ENCODE results near the gene PTPRJ.

Gene PTPRJ

DNA sequence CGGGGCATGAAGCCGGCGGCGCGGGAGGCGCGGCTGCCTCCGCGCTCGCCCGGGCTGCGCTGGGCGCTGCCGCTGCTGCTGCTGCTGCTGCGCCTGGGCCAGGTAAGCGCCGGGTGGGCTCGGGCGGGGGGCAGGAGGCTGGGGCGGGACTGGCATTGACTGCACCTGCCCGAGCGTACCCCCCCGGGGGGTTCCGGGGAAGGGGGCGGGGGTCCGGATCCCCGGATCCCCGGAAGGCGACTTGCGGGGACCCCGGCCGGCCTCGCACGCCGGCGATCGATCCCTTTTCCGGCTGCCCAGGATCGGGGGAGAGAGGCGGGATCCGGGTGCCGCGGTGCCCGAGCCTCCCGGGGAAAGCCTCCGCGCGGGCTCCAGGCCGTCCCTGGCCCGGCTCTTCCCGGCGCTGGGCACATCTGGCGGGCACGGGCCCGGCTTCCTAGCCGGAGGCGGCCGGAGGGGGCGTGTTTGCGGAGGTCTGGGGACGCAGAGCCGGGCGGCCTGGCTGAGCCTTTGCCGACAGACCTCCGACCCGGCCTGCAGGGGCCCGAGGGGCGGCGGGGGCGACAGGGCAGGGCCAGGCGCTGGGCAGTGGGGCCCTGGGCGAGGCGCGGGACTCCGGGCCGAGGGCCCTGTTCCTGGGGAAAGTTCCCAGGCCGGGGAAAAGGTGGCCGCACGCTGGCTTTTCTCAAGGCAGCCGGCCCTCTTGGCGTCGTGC, 705 bp downstream of the PTPRJ start:
- POLR2A ChIA-PET: no interaction called here
- TF ChIP-seq CTCF (IDR thresholded peaks at IDR 0.05; ENCODE audit: control extremely low read depth, extremely low read depth, low read depth, missing control alignments): peak; percentile 19
- DNase-seq (ENCODE audit: extremely low spot score): peak; percentile 59

DNA sequence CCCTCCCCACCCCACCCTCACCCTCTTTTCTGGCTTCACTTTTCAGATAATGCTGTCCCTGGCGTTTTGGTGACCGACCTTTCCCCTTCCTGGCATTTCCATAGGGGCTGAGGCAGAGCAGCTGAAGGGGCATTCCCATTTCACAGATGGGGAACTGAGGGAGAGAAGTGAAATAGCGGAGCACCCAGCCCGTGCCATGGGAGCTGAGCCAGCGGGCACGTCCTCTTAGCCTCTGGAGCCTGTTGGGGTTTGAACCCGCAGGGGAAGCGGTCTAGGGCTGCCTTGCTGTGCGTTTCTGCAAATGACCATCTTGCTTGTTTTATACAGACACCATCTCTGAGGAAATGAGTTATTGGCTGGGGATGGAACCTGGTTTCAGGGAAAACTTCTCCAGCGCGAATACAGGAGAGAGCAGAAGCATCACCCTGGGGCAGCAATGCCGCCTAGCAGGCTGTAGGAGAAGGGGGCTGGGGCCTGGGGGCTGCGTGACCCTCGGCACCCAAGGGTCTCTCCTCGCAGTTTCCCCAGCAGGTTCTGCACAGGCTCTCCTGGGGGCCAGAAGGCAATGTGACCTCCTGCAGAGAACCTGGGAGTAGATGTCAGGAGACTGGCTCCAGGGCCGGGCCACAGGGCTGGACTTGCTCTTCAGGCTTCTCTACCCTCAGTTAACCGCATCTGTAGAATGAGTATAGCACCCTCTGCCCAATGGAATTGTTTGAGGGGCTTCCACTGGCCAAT, 1.5 kb downstream of the PTPRJ start:
- peak; percentile 32 for DNase-seq (ENCODE audit: extremely low spot score)
- no peak for TF ChIP-seq CTCF (IDR thresholded peaks at IDR 0.05; ENCODE audit: control extremely low read depth, extremely low read depth, low read depth, missing control alignments)
- ChIA-PET POLR2A (no interaction called here), CTCF (interaction anchor here (2.4 kb wide), 1 partner anchor 27 kb away, joined by 6 read pairs; no protein-coding TSS in a partner anchor)

More for the DNA sequence above, 705 bp downstream of the PTPRJ start:
- CTCF ChIA-PET: no interaction called here

GRCh38 chr11:47982616-47983015, 2.3 kb downstream of the PTPRJ start:
- TF ChIP-seq CTCF (IDR thresholded peaks at IDR 0.05; ENCODE audit: control extremely low read depth, extremely low read depth, low read depth, missing control alignments): no peak
- no peak for DNase-seq (ENCODE audit: extremely low spot score)
- CTCF ChIA-PET: interaction anchor here (1.5 to 2.4 kb wide), 2 partner anchors 25 to 28 kb away, joined by 3 to 6 read pairs; no protein-coding TSS in a partner anchor
- POLR2A ChIA-PET: no interaction called here

- ChIA-PET CTCF (interaction anchor here (1.2 to 2.4 kb wide), 5 partner anchors 18 to 125 kb away, joined by 3 to 6 read pairs (median 4); no protein-coding TSS in a partner anchor), POLR2A (no interaction called here)
- TF ChIP-seq CTCF (IDR thresholded peaks at IDR 0.05; ENCODE audit: control extremely low read depth, extremely low read depth, low read depth, missing control alignments): no peak
- no peak for DNase-seq (ENCODE audit: extremely low spot score)
These were observed 3.4 kb downstream of the PTPRJ start for GRCh38 chr11:47983464-47984397.

- ChIA-PET POLR2A (no interaction called here), CTCF (interaction anchor here (1.2 kb wide), 1 partner anchor 122 kb away, joined by 3 read pairs; no protein-coding TSS in a partner anchor)
- no peak for TF ChIP-seq CTCF (IDR thresholded peaks at IDR 0.05; ENCODE audit: control extremely low read depth, extremely low read depth, low read depth, missing control alignments)
- DNase-seq (ENCODE audit: extremely low spot score): no peak
These were observed 5.9 kb downstream of the PTPRJ start for GRCh38 chr11:47986219-47986618.

GRCh38 chr11:47986742-47987141, 6.4 kb downstream of the PTPRJ start:
- no peak for TF ChIP-seq CTCF (IDR thresholded peaks at IDR 0.05; ENCODE audit: control extremely low read depth, extremely low read depth, low read depth, missing control alignments)
- ChIA-PET POLR2A (no interaction called here), CTCF (interaction anchor here (1.2 kb wide), 1 partner anchor 121 kb away, joined by 3 read pairs; no protein-coding TSS in a partner anchor)
- no peak for DNase-seq (ENCODE audit: extremely low spot score)

Measured in GM10248 (cell line).